NCI-H748 treated with DMSO at 0.1 percent for 48 hours (cell line): Measurements from ENCODE around the gene LYVE1.

Source experiments
- DNase-seq: peaks from one replicate; lab custom pipeline; 2025; lab: John Stamatoyannopoulos, UW

LYVE1 gene

DNA sequence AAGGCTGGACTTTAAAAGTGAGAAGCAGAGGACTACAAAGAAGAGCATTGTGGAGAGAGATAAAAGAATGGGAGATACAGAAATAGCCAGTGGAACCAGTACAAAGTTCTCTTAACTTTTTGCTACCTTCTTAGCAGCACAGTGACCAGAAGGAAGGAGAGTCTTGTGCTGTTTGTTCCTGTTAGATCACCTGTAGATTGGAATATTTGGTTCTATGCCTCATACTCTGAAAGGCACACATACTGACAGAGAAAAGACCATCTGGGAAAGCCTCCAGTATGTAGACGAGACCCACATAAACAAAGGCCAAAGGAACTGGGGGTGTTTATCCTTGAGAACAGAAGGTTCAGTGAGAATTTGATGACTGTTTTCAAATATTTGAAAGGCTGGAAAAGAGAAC is 46.2 kb downstream of the LYVE1 start:
- no peak for DNase-seq

DNA sequence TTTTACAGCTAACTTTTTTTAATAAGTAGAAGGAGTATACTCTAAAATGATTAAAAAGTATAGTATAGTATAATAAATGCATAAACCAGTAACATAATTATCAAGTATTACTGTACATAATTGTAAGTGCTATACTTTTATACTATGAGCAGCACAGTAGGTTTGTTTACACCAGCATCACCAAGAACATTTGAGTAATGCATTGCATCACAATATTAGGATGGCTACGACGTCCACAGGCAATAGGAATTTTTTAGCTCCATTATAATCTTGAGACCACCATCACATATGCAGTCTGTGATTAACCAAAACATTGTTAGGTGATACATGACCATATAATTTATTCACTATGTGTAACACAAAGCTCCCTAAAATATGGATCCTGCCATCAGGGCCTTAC is 47.9 kb downstream of the LYVE1 start:
- no peak for DNase-seq

DNA sequence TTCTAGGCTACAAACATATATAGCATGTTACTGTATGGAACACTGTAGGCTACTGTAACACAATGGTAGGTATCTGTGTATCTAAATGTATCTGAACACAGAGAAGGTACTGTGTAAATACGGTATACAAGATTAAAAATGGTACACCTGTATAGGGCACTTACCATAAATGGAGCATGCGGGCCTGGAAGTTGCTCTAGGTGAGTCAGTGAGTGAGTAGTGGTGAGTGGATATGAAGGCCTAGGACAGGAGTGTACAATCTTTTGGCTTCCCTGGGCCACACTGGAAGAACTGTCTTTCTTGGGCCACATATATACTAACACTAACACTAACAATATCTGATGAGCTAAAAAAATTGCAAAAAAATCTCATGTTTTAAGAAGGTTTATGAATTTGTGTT is 48.8 kb downstream of the LYVE1 start:
- no peak for DNase-seq

DNA sequence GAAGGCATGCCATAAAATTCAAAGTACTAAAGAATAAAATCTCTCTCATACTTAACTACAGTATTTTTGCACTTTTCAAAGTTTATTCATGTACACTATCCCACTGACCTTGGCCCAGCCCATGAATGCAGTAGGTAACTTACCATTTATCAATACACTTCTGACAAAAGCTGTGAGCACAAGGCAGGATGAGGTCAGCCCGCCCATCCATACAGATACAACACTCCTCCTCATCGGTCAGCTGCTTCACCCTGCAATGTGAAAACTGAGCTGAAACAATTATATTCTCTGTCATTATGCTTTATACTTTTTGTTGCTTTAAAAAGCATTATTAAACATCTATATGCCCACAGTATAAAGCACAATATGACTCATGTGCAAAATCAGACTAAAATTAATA is 49.6 kb downstream of the LYVE1 start:
- no peak for DNase-seq

DNA sequence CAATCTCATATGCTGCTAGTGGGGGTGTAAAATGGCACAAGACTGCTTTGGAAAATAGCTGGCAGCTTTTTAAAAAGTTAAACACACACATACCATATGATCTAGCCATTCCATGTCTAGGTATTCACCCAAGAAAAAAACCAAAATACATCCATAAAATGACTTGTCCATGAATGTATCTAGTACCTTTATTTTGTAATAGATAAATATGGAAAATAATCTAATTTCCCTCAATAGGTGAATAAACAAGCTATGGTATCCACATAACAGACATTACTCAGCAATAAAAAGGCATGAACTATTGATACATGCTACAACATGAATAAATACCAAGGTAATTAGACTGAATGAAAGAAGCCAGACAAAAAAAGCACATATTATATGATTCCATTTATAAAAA is 50.3 kb downstream of the LYVE1 start:
- DNase-seq: no peak

DNA sequence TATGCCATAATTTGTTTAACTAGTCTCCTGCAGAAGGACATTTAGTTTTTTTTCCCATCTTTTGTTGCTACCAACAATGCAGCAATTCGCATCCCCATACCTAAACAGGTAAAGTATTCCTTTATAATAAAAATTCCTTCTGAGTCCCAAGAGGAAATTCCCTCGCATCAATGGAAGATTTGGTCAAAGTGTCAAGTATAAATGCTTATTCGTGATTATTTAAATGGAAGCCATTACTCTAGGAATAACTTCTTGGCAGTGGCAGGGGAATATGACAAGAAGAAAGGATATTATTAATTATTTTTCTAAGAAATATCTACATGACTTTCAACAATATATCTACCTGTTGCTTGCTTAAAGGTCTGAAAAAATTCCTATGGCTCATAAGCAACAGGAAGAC is 53.0 kb downstream of the LYVE1 start:
- no peak for DNase-seq

DNA sequence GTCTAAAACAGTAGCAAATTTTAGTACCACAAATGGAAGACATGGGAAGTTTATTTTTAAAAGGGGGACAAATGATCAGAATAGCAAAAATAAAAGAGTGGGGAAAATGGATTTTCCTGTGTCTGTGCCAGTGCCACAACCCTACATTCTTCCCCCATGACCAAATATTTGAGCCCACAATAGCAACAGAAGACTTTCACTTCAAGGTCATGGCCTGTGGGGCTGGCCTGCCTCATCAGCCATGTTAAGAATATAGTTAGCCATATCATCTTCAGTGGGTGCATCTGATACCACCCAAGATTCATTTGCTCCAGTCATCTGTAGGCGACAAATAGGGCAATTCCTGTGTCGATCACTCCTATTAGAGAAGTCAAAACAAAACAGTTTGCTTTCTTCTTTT is 53.8 kb downstream of the LYVE1 start:
- DNase-seq: no peak

DNA sequence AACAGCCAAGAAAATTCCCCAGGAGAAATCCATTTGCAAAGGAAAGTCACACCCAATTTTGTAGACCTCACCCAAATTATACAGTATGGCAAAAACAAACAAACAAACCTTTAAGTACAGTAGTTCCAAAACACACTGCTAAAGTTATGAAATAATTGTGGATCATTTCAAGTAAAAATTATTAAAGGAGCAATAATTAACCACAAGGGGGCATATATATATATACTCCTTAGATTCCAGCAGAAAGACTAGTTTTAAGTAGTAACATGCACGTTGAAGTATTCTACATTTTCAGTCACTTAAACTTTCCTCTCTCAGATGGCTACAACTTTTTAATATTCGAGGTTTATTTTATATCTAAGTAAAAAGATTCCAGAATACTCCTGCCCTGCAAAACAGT is 54.3 kb downstream of the LYVE1 start:
- DNase-seq: no peak

DNA sequence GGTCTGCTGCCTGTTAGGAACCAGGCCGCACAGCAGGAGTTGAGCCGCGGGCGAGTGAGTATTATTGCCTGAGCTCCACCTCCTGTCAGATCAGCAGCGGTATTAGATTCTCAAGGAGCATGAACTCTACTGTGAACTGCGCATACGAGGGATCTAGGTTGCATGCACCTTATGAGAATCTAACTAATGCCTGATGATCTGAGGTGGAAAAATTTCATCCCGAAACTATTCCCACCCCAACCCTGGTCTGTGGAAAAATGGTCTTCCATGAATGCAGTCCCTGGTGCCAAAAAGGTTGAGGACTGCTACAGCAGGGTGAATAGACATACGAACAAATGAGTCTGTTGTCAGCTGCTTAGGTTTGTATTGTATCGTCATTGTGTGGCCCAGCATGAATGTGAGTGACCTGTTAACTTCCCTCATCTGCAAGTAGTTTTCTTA is 57.3 kb downstream of the LYVE1 start:
- DNase-seq: no peak
